Stimulated activated CD4-positive, alpha-beta T cell treated with anti-CD3 and anti-CD28 coated beads, Interleukin-12 subunit alpha, Interleukin-12 subunit beta, amount 100 ng/mL, for 24 hours (primary cell): ENCODE results near the gene SNTG2.

Experiments
- DNase-seq, 2 experiments: peaks; one replicate each; pipeline ENCODE4 v3.0.0-alpha.2; 2020; ENCODE audit warnings: low read depth in 2 of 2

SNTG2 gene

DNA sequence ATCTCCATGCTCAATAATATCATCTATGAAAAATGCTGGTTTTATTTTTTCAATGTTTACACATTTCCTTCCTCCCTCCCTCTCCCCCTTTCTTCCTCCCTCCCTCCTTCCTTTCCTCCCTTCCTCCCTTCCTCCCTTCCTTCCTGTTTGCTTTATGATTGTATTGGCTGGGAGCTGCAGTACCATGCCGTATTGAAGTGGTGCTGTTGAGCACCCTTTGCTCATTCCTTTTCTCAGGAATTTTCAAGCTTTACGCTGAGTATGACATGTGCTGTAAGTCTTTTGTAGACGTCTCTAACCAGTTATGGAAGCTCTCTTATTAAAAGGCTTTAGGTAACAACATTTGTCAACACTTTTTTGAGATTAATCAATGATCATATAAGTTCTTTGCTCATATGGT is 100.4 kb downstream of the SNTG2 start:
- DNase-seq = no peak

DNA sequence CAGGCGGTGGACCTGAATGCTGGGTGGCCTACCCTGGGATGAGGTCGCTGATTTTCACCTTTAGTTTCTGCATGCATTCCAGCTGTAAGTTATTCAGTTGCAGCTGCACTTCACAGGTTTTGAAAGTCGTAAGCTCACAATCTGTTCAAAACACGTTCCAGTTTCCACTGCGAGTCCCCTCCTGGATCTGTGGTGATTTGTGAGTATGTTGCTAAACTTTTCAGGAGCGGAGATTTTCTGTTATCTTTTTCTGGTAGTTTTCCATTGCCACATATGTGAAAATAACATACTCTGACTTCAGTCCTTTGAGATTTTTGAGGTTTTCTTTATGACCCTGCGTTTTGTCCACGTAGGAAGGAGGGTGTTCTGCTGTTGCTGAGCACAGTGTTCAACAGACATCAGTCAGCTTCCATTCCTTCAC is 102.1 kb downstream of the SNTG2 start:
- no peak for DNase-seq

DNA sequence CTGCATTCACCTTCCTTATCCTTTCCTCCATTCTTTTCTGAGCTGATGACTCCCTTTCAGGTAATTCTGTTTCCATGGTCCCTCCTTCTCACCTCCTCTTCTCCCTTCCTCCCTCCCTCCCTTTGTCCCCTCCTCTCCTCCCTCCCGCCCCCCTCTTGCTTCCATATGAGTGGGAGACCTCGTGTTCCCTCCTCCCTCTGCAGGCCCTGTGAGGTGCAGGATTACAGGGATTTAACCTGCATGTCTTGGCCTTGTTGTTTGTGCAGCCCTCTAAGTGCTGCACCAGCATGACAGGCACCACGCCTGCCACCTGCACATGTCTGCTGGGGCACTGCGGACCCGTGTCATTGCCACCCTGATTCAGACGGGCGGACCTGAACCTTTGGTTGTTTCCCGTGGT is 103.1 kb downstream of the SNTG2 start:
- DNase-seq = no peak

DNA sequence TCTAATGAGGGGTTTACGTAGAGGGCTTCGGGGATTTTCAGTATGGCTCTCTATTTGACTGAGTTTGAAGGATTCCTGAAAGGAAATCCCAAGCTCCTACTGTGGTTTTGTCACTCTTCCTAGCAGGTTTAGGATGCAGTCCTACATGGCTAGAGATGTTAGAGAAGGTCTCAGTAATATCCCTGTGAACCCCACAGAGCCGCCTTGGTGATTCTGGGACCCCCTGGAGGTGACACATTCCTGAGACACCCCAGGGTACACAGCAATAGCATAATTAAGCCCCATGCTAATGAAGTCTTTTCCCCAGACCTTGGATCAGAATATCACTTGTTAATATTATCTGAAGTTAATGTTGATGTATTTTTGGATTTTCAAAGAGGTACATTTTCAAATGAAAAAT is 103.8 kb downstream of the SNTG2 start:
- DNase-seq = no peak

DNA sequence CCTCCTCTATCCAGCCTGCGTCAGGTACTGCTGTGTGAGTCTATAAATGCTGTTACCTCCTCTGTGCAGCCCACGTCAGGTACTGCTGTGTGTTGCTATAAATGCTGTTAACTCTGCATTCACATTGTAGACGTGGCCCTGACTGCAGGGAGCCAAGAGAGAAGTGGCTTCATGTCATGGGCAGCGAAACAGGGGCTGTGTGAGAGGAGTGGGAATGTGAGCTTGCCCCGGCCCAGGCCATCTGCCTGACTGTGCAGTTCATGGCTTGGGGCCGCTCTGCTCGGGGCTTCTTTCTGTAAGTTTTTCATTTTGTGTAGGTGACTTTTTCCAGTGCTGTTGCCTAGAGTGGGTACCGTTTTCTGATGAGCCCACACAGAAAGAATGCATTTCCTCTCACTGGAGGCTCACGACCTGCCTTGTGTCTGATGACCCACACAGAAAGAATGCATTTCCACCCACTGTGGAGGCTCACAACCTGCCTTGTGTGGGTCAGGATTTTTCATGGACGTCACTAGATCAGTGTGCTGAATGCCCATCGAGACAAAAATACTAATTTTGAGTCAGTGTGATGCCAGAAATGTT is 104.5 kb downstream of the SNTG2 start:
- DNase-seq = no peak

DNA sequence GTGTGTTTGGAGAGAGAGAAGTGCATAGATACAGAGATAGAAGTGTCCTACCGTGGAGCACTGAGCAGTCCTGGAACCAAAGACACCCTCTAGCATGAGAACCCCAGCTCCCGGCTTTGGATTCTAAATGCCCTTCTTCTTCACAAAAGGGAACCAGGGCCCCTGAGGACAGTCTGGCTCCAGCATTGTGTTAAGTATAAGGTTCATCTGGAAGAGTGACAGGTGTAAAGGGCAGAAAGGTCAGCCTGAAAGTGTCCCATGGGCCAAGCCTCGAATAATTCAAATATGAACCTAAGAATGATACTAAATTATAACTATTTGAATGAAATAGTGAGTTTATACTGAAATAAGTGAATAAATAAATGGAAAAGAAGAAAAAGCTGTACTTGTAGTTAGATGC is 109.7 kb downstream of the SNTG2 start:
- no peak for DNase-seq

DNA sequence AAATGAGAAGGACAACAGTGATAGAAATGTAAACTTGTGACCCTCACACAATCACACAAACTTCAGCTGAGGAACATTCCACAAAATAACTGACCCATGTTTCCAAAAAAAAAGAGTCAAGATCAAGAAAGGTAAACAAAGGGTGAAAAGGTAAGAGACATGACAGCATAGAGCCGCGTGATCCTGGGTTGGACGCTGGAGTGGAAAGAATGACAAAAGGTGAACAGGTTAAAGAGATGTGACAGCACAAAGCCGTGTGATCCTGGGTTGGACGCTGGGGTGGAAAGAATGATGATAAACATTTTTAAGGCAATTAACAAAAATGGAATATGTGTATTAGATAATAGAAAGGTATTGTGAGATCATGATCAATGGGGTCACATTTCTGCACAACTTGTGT is 110.3 kb downstream of the SNTG2 start:
- DNase-seq = no peak

DNA sequence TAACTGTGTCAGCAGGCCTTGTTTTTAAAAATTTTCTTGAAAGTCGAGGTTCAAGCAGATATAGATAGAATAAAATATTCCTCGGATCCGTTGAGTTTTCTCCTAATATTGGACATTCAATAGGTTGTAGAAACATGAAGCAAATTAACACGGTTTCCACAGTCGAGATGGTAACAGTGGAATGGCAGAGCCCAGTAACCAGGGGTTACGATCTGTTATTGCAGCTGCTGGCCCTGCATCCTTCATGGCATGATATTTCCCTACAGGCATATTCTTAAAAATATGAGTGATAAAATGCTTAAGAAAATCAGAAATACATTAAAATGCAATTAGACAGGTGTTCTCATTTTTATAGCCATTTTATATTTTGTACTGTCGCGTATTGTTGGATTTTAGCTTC is 117.6 kb downstream of the SNTG2 start:
- no peak for DNase-seq

DNA sequence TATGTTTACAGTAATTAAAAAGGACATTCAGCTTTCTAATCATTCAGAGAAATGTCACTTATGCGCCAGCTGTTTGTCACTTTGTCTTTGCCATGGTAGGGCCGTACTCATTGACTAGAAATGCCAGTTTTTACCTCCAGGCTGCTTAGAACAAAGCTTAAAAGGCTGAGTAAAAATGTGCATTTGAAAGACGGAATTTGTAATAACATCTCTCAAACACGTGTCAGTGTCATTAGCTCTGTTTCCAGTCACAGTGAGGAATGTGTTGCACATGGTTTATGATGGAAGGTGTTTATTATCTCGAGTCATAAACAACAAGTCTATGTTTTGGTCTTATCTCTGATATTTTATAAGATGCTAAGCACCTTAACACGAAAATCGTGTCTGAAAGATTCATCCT is 118.2 kb downstream of the SNTG2 start:
- DNase-seq = no peak

DNA sequence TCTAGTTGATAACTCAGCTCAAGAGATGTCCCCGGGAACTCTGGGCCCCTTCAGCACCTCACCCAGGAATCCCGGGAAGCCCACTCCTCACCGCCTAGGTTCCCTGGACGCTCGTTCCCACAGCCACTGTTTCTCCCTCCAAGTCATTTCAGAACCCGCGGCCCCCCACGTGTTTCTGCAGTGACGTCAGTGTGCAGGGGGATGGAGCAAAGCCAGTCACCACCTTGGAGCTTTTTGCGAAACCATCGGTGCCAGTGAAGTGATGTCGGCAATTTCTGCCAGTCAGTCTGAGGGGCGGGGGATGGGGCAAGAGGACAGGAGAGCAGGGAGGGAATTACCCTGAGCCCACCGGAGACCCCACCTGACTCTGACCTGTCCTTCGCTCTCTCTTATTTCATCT is 119.2 kb downstream of the SNTG2 start:
- DNase-seq = no peak

DNA sequence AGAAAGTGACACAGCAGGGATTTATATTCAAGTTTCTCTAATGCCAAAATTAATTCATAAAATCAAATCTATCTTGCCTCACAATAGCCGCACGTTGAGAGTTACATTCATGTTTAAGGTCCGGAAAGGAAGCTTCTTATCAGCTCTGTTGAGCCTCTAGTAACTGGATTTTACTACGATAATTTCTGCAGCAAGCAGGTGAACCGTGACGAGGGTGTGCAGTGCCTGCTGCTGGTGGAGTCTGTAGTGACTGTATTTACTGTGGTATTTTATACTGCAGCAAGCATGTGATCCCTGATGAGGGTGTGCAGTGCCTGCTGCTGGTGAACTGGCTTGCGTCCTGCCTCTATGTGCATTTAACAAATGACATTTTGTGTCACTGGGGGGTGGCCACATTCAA is 120.0 kb downstream of the SNTG2 start:
- DNase-seq = no peak

DNA sequence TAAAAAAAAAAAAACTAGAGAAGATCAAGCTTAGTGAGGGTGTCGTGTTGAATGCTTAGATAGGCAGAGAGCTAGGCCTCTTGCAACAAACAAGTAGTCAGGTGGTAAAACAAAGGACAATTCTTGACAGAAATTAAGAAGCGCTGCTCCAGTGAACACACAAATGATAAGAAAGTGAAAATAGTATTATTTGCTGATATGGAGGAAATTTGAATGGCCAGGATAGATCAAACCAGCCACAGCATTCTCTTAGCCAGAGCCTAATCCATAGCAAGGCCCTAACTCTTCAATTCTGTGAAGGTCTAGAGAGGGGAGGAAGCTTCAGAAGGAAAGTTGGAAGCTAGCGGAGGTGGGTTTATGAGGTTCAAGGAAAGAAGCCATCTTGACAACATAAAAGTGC is 121.0 kb downstream of the SNTG2 start:
- no peak for DNase-seq

DNA sequence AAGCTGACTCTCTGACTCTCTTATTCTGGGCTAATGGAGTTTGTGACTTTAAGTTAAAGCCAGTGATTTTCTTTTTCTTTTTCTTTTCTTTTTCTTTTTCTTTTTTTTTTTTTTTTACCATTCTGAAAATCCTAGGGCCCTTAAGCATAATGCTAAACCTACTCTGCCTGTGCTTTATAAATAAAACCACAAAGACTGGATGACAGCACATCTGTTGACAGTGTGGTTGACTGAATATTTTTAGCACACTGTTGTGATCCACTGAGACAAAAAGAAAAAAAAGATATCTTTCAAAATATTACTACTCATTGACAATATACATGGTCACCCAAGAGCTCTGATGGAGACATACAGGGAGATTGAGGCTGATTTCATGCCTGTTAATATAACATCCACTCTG is 121.6 kb downstream of the SNTG2 start:
- no peak for DNase-seq

DNA sequence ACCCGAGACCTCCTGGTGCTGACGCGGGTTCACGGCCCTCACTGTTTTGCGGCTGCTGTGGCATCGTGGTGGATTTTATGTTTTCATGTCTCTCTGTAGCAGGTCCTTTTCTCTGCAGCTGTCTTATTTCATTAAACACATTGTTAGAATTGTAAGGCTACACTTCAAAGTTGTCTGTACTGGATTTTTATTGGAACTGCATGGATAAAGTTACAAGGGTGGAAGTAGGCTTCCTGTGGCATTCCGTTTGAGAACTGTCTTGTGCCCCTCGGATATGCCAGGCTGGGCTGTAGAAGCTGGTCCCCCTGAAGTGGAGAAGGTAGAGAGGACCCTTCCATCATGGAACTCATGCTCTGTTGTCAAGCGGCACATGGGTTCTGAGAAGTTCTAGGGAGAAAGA is 127.3 kb downstream of the SNTG2 start:
- no peak for DNase-seq

DNA sequence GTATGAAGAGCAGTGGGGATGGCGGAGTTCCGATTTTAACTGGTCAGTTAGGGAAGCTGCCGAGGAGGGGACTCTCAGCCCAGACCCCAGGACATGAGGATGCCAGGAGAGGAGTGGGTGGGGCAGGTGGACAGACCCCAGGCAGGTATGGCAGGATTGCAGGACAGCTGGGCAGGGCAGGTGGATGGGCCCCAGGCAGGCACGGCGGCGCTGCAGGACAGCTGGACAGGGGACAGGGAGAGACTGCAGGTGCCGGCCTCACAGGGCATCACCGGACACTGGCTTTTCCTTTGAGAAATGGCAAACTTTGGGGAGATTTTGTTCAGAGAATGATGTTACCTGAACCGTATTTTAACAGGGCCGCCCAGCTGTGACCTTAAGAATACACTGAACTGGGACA is 127.7 kb downstream of the SNTG2 start:
- DNase-seq = no peak

DNA sequence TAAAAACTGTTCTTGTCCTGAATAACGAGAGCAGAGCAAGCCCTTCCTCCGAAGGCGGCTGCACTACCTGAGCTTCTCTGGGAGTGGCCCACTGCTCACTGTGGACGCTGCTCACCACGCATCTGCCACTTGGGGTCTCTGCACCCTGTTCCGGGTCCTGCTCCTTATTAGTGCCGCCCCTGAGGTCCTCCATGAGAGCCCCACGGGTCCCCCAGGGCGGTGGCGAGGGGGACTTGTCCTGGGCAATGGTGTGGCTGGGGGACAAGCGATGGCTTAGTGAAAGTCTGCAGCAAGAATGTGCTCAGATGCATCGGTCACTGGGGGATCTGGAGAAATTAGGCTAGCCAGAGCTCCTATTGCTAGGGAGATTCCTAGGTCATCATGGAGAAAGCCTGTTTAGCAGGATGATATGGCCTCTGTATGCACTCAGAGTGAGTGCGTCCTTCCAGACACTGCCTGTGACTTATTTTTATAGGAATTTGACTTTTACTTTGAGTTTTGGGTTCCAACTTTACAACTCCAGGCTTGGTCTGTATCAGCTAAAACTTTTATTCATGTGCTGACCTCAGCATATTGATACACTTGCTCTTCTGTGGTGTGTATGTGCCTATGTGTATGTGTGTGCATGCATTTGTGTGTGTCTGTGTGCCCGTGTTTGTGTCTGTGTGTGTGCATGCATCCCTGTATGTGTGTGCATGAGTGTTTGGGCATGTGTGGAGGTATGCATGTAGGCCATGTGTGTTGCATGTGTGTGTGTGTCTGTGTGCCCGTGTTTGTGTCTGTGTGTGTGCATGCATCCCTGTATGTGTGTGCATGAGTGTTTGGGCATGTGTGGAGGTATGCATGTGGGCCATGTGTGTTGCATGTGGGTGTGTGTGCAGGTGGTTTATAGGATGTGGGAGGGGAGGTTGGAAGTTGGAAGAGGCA is 129.5 kb downstream of the SNTG2 start:
- no peak for DNase-seq

DNA sequence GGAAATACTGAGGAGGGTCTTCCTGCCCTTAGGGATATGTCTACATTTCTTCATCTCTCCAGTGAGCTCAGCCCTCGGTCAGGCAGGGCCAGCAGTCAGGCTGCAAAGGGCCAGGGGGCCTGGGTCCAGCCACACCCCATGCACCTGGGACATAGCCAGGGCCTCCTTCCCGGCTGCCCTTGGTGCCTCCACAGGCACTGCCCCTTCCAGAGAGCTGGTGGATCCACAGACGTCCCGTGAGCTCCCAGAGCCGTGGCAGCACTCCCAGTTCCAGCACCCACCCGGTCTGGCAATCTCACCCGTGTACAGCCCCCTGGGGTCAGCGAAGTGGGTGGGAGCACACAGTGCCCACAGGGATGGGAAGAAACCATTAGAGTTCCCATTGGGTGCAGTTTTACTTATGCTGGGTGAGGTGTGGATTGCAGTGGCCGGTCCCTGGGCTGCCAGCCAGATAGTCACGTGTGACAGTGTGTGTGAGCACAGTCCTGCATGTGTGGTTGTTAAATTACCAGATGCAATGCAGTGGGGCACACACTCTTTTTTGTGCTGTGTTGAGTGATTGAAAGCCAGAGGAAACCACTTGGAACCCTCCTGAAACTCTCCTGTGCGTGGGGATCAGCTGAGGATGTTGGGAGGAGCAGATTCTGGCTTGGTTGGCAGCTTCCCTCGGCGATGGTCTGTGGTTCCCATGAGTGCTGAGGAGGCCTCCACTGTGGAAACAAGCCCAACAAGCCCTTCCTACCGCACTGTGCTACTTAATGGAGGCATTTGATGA is 131.0 kb downstream of the SNTG2 start:
- DNase-seq = no peak

DNA sequence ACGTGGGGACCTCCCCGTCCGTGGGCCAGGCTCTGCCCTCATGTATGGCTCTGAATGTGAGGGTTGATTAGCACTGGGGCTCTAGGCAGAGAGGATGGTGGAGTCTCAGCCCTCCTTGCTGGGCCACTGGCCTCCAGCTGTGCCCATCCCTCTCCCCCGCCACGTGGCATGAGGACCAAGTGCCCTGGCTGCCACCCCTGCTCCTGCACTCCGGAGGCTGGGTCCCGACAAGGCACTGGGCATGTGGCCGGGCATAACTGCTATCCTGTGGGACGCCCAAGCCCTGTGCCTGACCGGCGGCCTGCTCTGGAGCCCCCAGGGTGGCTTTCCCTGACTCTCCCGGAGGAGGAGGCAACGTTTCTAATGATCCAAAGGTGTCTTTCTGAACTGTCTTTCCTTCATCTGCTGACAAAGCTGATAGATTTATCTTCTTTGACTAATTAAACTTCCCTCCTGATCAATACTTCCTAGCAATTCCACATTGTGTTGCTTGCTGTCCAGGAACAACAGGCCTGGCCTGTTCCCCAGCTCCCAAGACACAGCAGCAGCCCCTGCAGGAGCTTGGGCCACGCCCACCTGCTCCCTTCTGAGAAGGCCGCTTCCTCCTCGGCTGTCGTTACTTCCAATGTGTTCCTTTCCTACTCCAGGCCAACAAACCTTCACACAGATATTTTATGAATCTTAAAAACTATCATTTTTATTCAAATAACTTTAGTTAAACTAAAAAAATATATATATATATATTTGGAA is 132.0 kb downstream of the SNTG2 start:
- DNase-seq = no peak

DNA sequence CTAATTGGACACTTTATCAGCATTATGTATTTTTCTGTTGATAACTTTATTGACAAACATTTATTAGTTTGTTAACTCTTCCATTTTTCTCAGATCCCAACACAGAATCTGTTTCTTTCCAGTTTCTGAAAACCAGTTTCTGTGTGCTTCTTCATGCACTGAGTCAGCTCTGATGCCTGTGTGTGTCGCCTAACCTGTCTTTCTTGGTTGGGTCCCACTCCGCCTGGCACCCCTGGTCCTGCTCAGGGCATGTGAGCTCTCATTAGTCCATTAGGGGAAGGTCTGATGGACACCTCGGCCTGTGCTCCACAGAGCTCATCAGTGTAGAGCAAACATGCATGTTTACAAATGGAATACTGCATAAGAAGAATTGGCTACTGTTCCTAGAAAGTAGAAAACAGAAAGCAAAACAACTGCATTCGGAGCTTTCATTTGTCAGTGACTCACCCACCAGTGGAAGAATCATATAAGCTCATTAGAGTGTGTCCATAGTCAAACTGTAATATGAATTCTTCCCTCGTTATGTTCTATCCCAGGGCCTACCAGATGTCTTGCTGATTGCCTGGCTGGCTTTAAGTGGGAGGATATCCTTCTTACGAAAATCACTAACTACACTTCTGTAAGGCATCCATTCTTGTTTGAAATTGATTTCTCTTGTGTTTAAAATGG is 137.7 kb downstream of the SNTG2 start:
- no peak for DNase-seq

DNA sequence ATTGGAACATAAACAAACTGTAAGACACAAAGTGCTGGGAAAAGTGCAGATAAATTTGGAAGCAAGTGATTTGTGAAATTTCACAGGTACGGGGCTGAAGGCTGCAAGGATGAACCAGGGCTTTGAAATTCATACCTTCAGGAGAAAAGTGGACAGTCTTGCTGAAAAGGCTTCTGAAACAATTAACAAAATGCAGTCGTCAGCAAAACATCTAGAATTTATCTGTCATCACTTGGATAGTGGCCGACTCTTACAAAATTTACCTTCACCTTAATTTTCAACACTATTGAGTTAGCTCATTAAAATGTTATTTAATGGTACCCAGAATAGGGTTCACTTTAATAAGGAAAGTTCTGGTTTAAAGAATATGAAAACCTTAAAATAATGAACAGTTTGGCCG is 138.3 kb downstream of the SNTG2 start:
- DNase-seq = no peak

DNA sequence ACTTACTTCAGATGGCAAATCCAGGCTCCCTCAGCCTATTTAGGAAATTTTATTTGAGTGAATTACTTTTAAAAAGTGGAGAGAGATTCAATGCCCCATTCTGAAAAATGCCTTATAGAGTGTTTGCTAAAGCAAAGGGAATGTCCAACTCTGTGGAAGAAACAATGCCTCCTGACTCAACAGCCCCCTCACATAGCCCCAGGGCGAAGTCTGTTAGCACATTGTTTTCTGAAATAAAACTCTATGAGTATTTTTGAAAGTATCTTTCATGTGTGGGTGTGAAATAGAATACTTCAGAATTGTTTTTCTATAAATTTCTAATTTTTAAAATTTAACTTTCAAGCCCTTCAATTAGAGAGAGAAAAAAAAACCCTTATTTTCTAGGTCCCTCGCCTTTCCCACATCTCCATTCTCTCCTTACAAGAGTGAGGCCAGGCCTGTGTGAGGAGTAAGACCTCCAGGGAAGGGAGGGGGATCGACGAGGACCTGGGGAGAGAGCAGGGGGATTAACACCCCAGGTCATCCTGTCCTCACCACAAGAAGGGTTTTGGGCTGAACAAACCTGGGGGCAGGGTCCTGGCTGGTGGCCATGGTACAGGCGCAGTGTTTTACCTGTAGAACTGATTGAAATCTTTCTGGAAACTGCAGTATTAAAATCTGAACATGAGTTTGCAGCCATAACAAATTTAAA is 141.4 kb downstream of the SNTG2 start:
- no peak for DNase-seq
